Smooth muscle cell (in vitro differentiated cells): ENCODE data around the gene ADGRB2. TPM values are rescaled to one million over a fixed set of nuclear protein-coding genes. Genes with fewer than 3 reads are reported as not detected.

ENCODE experiments used
- DNase-seq: peaks from one replicate; lab custom pipeline; 2025; ENCODE audit not compliant: unreplicated experiment; lab: John Stamatoyannopoulos, UW
- H2AFZ ChIP-seq: fragments of 200-600 bp; sonication (generic); 2 replicates; pipeline ENCODE4 v1.6.0; 2016; ENCODE audit warnings: antibody characterized with exemption, low read depth, mild to moderate bottlenecking
- H3F3A ChIP-seq: fragments of 200-600 bp; sonication (generic); 2 replicates; pipeline ENCODE4 v1.6.0; 2017; ENCODE audit warnings: antibody characterized with exemption, low read depth
- H3K27ac ChIP-seq: fragments of 200-600 bp; sonication (generic); 2 replicates; pipeline ENCODE4 v1.5.1; 2016; ENCODE audit warnings: low read depth, mild to moderate bottlenecking
- H3K27me3 ChIP-seq: fragments of 200-600 bp; sonication (generic); 2 replicates; pipeline ENCODE4 v1.6.1; 2016; ENCODE audit warnings: low read depth, mild to moderate bottlenecking
- H3K36me3 ChIP-seq: fragments of 200-600 bp; sonication (generic); 2 replicates; pipeline ENCODE4 v1.5.1; 2016; ENCODE audit warnings: low read depth
- H3K4me1 ChIP-seq: fragments of 200-600 bp; sonication (generic); 2 replicates; pipeline ENCODE4 v1.5.1; 2016; ENCODE audit warnings: low read depth
- H3K4me2 ChIP-seq: fragments of 200-600 bp; sonication (generic); 2 replicates; pipeline ENCODE4 v1.6.0; 2016; ENCODE audit warnings: mild to moderate bottlenecking
- H3K4me3 ChIP-seq: fragments of 200-600 bp; sonication (generic); 2 replicates; pipeline ENCODE4 v1.5.1; 2016; ENCODE audit warnings: mild to moderate bottlenecking
- H3K79me2 ChIP-seq: fragments of 200-600 bp; sonication (generic); 2 replicates; pipeline ENCODE4 v1.6.0; 2016; ENCODE audit warnings: low read depth, mild to moderate bottlenecking
- H3K9ac ChIP-seq: fragments of 200-600 bp; sonication (generic); 2 replicates; pipeline ENCODE4 v1.6.0; 2016; ENCODE audit warnings: low read depth
- H3K9me3 ChIP-seq: fragments of 200-600 bp; sonication (generic); replicated peaks from 2 replicates; pipeline ENCODE4 v1.5.1; 2016; ENCODE audit warnings: low read depth
- H4K20me1 ChIP-seq: fragments of 200-600 bp; sonication (generic); 2 replicates; pipeline ENCODE4 v1.6.0; 2016; ENCODE audit warnings: low read depth
- CTCF ChIP-seq: fragments of 200-600 bp; sonication (generic); IDR thresholded peaks from 2 replicates; pipeline ENCODE4 v1.5.1; 2017; ENCODE audit warnings: borderline replicate concordance, mild to moderate bottlenecking, antibody characterized with exemption; ENCODE audit not compliant: insufficient read depth, poor library complexity, severe bottlenecking
- WGBS: methylation state at CpG from one replicate; pipeline ENCODE4 v1.1.7; 2016; ENCODE audit warnings: low lambda C conversion rate; 5-methylcytosine and 5-hydroxymethylcytosine counted together
- polyA plus RNA-seq: library from polyadenylated mRNA; unstranded; fragments of >200 nt; fragmentation: Nextera tagmentation; extraction: Ambion mirVana; gene quantifications from 2 replicates; pipeline ENCODE4 v1.2.1, GENCODE V29; 2016
- total RNA-seq: library from RNA; depleted of rRNA; stranded (reverse); fragments of >200 nt; gene quantifications from 2 replicates; pipeline ENCODE4 v1.2.3, GENCODE V29; 2014

The ADGRB2 gene
- total and polyA plus RNA-seq, 2 experiments from 2014 or later = 8.8 to 9.4 TPM

DNA sequence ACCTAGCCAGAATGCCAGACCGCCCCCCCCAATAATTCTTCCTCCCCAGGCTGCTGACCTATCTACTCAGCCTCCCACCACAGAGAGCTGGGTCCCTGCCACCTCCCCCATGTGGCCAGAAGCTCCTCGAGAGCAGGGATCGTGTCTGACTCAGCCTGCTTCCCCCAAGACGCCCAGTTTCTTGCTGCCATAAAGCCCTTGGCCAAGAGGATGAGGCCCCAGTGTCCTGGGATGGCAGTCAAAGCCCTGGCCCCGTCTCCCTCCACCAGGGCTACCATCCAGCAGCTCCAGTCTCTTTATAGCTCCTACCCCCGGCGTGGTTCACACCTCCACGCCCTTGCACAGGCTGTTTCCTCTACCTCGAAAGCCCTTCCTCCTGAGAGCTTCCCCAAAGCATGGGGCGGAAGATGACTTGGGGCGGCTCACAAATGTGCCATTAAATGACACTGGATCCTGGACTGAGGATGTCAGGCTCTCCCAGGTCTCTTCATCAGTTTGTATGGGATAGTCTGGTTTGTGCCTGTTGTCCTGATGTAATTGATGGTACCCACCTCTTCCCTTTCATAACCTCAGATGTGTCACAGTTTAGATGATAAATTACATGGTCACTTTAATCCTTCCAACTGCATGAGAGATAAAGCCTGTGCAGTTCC, 13.2 kb downstream of the ADGRB2 start:
- H3K4me1 ChIP-seq = peaks cover 20% of the 10 kb centered on the region
- DNase-seq = no peak

DNA sequence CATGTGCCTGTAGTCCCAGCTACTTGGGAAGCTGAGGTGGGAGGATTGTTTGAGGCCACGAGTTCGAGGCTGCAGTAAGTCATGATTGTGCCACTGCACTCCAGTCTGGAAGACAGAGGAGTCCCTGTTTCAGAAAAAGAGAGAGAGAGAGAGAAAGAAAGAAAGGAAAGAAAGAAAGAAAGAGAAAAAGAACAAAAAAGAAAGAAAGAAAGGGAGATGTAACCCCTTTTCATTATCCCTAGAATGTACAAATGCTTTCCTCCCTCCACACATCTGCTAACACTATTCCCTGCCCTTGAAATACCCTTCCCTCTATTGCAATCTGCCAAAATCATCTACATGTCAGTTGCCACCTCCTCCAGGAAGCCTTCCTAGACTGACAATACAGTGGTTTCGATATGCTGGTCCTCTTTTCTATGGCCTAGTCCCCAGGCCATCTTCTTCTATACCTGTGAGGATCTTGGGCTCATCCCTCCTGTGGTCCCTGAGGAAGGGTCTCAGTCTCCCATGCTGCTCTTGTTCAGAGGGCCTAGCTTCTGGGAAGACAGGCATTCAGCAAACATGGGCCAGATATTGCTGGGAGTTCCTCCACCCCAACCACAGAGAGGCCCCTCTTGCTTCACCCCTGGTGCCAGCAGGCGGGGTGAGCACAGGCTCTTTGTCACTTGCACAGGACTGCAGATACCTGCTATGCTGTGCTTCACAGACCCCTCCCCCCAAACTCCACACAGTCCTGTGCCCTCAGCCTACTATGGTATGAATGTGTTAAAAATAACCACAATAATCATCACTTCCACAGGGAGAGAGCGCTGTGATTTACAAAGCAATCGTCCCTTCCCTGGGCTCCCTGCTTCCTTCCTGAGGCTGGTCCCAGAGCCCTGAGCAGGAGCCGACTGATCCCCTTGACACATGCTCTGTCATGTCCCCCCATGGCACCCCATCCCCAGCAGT, 14.1 kb downstream of the ADGRB2 start:
- H3K4me3 ChIP-seq = no peak overlapping the region
- peaks cover 20% of the 10 kb centered on the region for H3K4me1 ChIP-seq
- no peaks in the 10 kb centered on the region for H3K79me2 ChIP-seq
- no peaks in the 10 kb centered on the region for H3K36me3 ChIP-seq
- peak overlapping the region; percentile 37 for H3K4me2 ChIP-seq
- no peak overlapping the region for H3K9ac ChIP-seq
- no peak overlapping the region for H2AFZ ChIP-seq
- no peak for DNase-seq
- H3K27ac ChIP-seq = no peak overlapping the region
- H3K27me3 ChIP-seq = no peaks in the 10 kb centered on the region
- TF ChIP-seq CTCF = no peak
- WGBS = 69% methylated on average over 7 of the region's 7 CpGs
- H3K9me3 ChIP-seq = no peaks in the 10 kb centered on the region
- peaks cover 2% of the 10 kb centered on the region for H3F3A ChIP-seq
- H4K20me1 ChIP-seq = peaks cover 24% of the 10 kb centered on the region

More for the DNA sequence above, 13.2 kb downstream of the ADGRB2 start:
- no peaks in the 10 kb centered on the region for H3K27me3 ChIP-seq
- TF ChIP-seq CTCF = no peak
- no peaks in the 10 kb centered on the region for H3K36me3 ChIP-seq
- H3K79me2 ChIP-seq = no peaks in the 10 kb centered on the region
- H3K9ac ChIP-seq = no peak overlapping the region
- peaks cover 15% of the 10 kb centered on the region for H4K20me1 ChIP-seq
- no peaks in the 10 kb centered on the region for H3K9me3 ChIP-seq
- peak overlapping the region; percentile 62 for H3K4me2 ChIP-seq
- H2AFZ ChIP-seq = no peak overlapping the region
- WGBS = 54% methylated on average over 11 of the region's 11 CpGs
- H3K27ac ChIP-seq = no peak overlapping the region
- peaks cover 2% of the 10 kb centered on the region for H3F3A ChIP-seq
- H3K4me3 ChIP-seq = no peak overlapping the region

GRCh38 chr1:31748365-31748764, 15.8 kb downstream of the ADGRB2 start:
- peaks cover 20% of the 10 kb centered on the region for H3K4me1 ChIP-seq
- no peak overlapping the region for H3K4me3 ChIP-seq
- no peak for DNase-seq
- peak overlapping the region; percentile 55 for H3K4me2 ChIP-seq
- no peak overlapping the region for H2AFZ ChIP-seq
- no peak overlapping the region for H3K27ac ChIP-seq
- TF ChIP-seq CTCF = no peak
- H4K20me1 ChIP-seq = peaks cover 29% of the 10 kb centered on the region
- no peaks in the 10 kb centered on the region for H3K36me3 ChIP-seq
- WGBS = 31% methylated on average over 4 of the region's 4 CpGs
- H3K9ac ChIP-seq = no peak overlapping the region
- peaks cover 2% of the 10 kb centered on the region for H3F3A ChIP-seq
- no peaks in the 10 kb centered on the region for H3K27me3 ChIP-seq
- H3K9me3 ChIP-seq = no peaks in the 10 kb centered on the region
- H3K79me2 ChIP-seq = no peaks in the 10 kb centered on the region
